Stimulated activated CD8-positive, alpha-beta memory T cell treated with anti-CD3 and anti-CD28 coated beads, Interleukin-7, amount 100 ng/mL, for 4 hours (primary cell): ENCODE data around the gene IL13RA2.

Experiments used
- DNase-seq, 2 donors: peaks; one replicate each; pipeline ENCODE4 v3.0.0-alpha.2; 2020; ENCODE audit warnings: low read depth in 2 of 2

The IL13RA2 gene

DNA sequence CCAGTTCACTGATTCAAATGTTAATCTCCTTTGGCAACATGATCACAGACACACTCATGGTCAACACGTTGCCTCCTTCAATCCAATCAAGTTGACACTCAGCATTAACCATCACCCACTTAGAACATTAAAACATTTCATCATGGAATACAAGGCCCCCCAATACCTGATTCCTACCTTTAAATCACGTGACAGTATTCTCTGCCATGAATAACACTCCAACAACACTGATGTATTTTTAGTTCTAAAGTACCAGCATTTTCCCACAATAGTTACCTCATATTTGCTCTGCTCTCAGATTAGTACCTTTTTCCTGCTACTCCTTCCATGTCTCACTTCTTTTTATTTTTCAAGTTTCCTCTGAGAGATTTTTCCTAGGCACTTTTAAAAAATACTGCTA, 19.6 kb downstream of the IL13RA2 start:
- no peak for DNase-seq

DNA sequence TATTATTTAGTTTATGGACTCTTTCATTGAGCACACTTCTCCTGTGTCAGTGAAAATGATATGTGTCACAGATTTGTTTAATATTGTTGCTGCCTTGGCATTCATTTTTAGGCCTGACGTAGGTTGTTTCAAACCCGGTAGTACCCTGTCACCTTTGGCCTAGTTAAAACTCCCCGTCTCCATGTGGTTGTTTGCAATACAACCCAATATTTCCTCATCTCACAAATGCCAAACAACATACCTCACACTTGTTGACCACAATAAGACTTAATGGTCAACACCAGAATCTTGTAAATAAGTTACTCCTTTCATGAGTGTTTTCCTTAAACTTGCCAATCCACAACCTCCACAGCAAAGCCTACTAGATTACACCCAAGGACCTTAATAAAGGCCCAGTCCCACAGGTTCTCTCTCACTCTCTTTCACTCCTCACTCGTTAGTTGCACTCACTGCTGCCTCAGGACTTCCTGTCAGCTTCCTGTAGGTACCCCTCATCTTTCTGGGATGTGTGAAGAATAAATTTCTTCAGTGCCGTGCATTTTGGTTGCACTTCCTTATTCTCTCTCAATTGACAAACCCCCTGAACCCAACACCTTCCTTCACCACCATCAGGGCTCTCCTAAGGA, 31.3 kb downstream of the IL13RA2 start:
- no peak for DNase-seq

DNA sequence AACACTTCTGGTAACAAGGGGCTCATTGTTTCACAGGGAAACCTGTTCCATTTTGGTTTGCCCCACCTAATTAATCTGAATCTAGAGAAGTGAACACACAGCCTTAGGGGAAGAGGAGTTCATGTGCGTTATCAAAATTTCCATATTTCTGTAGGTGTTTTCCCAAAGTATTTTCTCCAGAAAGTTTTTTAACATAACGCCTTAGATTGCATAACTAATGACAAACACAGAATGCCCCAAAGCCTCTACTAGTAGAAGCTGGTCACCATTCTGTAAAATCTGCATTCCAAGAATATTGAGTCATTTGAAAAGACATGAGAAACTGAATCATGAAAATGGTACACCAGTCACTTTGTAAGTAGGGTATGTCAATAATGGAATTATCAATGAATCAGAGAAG, 41.1 kb downstream of the IL13RA2 start:
- no peak for DNase-seq

- DNase-seq, result no peak
These were observed 44.4 kb downstream of the IL13RA2 start for GRCh38 chrX:114973013-114973412.

DNA sequence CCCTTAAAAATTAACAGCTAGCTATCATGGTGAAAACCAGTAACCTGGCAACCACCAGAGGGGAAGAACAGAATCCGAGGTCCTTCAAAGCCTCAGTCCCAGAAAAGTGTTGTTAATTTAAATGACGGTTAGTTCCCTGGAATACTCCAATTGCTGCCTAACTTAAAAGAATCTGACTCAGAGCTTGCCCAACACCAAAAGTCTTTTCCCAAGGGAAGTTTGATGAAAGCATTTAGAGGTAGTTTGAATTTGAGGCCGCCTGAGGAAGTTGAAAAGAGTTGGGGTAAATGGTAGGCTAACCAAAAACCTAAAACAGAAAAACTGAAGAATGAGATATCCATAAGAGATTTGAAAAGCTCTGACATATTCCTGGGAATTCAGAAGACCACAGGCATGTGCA, 46.6 kb downstream of the IL13RA2 start:
- no peak for DNase-seq

- DNase-seq, result no peak
These were observed 53.0 kb downstream of the IL13RA2 start for GRCh38 chrX:114964374-114964773.

DNA sequence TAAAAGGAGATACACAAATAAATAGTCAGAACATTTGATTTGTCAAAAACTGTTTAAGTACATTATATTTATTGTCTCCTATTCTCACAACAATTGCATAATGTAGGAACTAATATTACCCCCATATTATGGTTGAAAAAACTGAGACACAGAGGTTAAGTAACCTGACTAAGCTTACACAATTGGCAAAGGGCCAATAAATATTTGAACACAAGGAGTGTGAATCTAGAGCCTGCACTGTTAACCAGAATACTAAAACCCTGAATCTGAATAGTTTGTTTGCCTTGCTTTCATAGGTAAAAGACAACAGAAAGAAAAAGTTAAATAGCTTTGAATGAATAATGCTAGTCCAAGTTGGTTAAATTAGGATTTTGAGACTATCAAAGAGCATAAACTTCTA, 55.2 kb downstream of the IL13RA2 start:
- DNase-seq, result no peak

- no peak for DNase-seq
These were observed 57.7 kb downstream of the IL13RA2 start for GRCh38 chrX:114959729-114960128.
